Stomach (tissue), 4 donors: ENCODE measurements around the gene LPAR1.

Experiments
- EP300 ChIP-seq: sonication (generic); formaldehyde crosslinking; IDR thresholded peaks from one replicate; pipeline ENCODE4 v1.6.1; 2017; ENCODE audit warnings: antibody characterized with exemption
- POLR2A ChIP-seq, 4 donors: fragments of 450-650 bp; IDR thresholded peaks; one replicate each; pipeline ENCODE4 v1.6.1; 2016; ENCODE audit warnings: antibody characterized with exemption in 4 of 4, control low read depth in 2 of 4, mild to moderate bottlenecking in 1 of 4, moderate library complexity in 1 of 4
- POLR2AphosphoS5 ChIP-seq, 3 donors: sonication (generic); formaldehyde crosslinking; IDR thresholded peaks; one replicate each; pipeline ENCODE4 v1.6.1; 2016; ENCODE audit warnings: antibody characterized with exemption in 3 of 3
- TF ChIP-seq, protein P1 (sequence below), 7 experiments: fragments of 450-650 bp in 4 of 7; fragments of 200-600 bp in 3 of 7; sonication (generic) in 3 of 7; IDR thresholded peaks; one replicate each; pipeline ENCODE4 v1.5.1; 2016 to 2019; ENCODE audit warnings: antibody characterized with exemption in 7 of 7, control low read depth in 2 of 7, mild to moderate bottlenecking in 1 of 7

DNA sequence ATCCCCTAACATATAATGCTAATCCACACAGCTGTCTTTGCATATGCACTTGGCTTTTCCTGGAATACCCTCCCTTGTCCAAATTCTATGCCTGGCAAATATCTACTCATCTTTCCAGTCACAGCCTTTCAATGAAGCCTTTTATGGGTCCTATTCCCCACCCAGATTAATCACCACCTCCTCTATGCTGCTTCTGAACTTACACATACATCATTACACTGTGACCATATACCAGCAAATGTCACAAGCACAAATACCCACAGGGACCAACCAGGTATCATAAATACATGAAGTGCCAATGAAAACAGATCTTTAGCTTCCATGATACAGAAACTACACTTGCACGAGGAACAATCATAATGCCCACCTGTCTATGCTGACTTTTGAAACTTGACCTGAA, 22.3 kb downstream of the LPAR1 start:
- TF ChIP-seq, protein P1, sequence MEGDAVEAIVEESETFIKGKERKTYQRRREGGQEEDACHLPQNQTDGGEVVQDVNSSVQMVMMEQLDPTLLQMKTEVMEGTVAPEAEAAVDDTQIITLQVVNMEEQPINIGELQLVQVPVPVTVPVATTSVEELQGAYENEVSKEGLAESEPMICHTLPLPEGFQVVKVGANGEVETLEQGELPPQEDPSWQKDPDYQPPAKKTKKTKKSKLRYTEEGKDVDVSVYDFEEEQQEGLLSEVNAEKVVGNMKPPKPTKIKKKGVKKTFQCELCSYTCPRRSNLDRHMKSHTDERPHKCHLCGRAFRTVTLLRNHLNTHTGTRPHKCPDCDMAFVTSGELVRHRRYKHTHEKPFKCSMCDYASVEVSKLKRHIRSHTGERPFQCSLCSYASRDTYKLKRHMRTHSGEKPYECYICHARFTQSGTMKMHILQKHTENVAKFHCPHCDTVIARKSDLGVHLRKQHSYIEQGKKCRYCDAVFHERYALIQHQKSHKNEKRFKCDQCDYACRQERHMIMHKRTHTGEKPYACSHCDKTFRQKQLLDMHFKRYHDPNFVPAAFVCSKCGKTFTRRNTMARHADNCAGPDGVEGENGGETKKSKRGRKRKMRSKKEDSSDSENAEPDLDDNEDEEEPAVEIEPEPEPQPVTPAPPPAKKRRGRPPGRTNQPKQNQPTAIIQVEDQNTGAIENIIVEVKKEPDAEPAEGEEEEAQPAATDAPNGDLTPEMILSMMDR (IDR thresholded peaks at IDR 0.05), result no peak
- TF ChIP-seq POLR2A (IDR thresholded peaks at IDR 0.05), result no peak
- no peak for TF ChIP-seq POLR2AphosphoS5 (IDR thresholded peaks at IDR 0.05)
- TF ChIP-seq EP300, result no peak
